Caco-2 (cell line): ENCODE results near the gene CACNA1G. TPM values are rescaled to one million over a fixed set of nuclear protein-coding genes. Genes with fewer than 3 reads are reported as not detected.

Source experiments
- BruUV-seq: library from RNA; stranded (reverse); fragments of 400-500 nt; replicated peaks from 2 replicates; lab custom pipeline; 2021; lab: Mats Ljungman, UMichigan
- CTCF ChIA-PET: fragments of 300-600 bp; sonication (Branson Sonifier 250); formaldehyde crosslinking; loops from one replicate; lab custom pipeline; 2022; ENCODE audit warnings: antibody characterized with exemption; lab: Charles Lee
- POLR2A ChIA-PET: fragments of 300-600 bp; sonication (Branson Sonifier 250); formaldehyde crosslinking; loops from one replicate; lab custom pipeline; 2022; ENCODE audit warnings: antibody characterized with exemption; lab: Charles Lee
- DNase-seq, 2 experiments: peaks; one replicate each; pipeline versions ENCODE4 v3.0.0 to v3.0.0-alpha.2; 2020 to 2022
- H3K27me3 ChIP-seq: replicated peaks from 2 replicates; pipeline ENCODE4 v1.6.0; 2011; ENCODE audit warnings: low read length; ENCODE audit not compliant: control insufficient read depth, insufficient read depth
- H3K36me3 ChIP-seq: 2 replicates; pipeline ENCODE4 v1.5.1; 2011; ENCODE audit warnings: low read length; ENCODE audit not compliant: control insufficient read depth, insufficient read depth
- H3K4me1 ChIP-seq: fragments of 250-450 bp; sonication (Bioruptor Pico); 2 replicates; pipeline ENCODE4 v1.5.1; 2020; ENCODE audit warnings: mild to moderate bottlenecking
- H3K4me3 ChIP-seq: 2 replicates; pipeline ENCODE4 v1.5.1; 2011; ENCODE audit warnings: low read depth, mild to moderate bottlenecking, control low read depth, low read length
- H3K9me3 ChIP-seq: fragments of 250-450 bp; sonication (Bioruptor Pico); 2 replicates; pipeline ENCODE4 v1.5.1; 2020; ENCODE audit warnings: mild to moderate bottlenecking, moderate library complexity
- H3K27ac Mint-ChIP-seq: one replicate; pipeline ENCODE4 v1.8.0; 2022; ENCODE audit warnings: mixed read lengths; ENCODE audit not compliant: unreplicated experiment
- H3K27me3 Mint-ChIP-seq: one replicate; pipeline ENCODE4 v1.8.0; 2022; ENCODE audit warnings: mixed read lengths; ENCODE audit not compliant: insufficient read depth, unreplicated experiment
- H3K36me3 Mint-ChIP-seq: one replicate; pipeline ENCODE4 v1.8.0; 2022; ENCODE audit warnings: mild to moderate bottlenecking, mixed read lengths; ENCODE audit not compliant: insufficient read depth, unreplicated experiment
- H3K4me1 Mint-ChIP-seq: one replicate; pipeline ENCODE4 v1.8.0; 2022; ENCODE audit warnings: low read depth, mixed read lengths; ENCODE audit not compliant: unreplicated experiment
- H3K4me3 Mint-ChIP-seq: one replicate; pipeline ENCODE4 v1.8.0; 2022; ENCODE audit warnings: mild to moderate bottlenecking, moderate library complexity, mixed read lengths; ENCODE audit not compliant: unreplicated experiment
- H3K9me3 Mint-ChIP-seq: one replicate; pipeline ENCODE4 v1.8.0; 2022; ENCODE audit warnings: mixed read lengths; ENCODE audit not compliant: unreplicated experiment
- CTCF ChIP-seq, 2 experiments: fragments of 200-600 bp in 1 of 2; IDR thresholded peaks; 1 replicate in 1 of 2; 2 replicates in 1 of 2; pipeline versions ENCODE4 v1.5.1 to v1.8.0; 2011 to 2022; ENCODE audit warnings: antibody characterized with exemption in 1 of 2, control low read depth in 1 of 2, inconsistent platforms in 1 of 2, low read depth in 1 of 2, low read length in 1 of 2, mild to moderate bottlenecking in 1 of 2, moderate library complexity in 1 of 2; ENCODE audit not compliant: insufficient read depth in 1 of 2, severe bottlenecking in 1 of 2, unreplicated experiment in 1 of 2
- intact Hi-C: fragments of 100-400 bp; cut with micrococcal nuclease; formaldehyde crosslinking; loops from one replicate; pipeline ENCODE4 v1.10.0; 2022; ENCODE audit not compliant: unreplicated experiment
- total RNA-seq: library from RNA; stranded (reverse); gene quantifications from 2 replicates; pipeline ENCODE4 v1.2.3, GENCODE V29; 2022

The CACNA1G gene
- total RNA-seq, 1 experiment from 2014 or later: 1.4 TPM

- TF ChIP-seq CTCF (IDR thresholded peaks at IDR 0.05; ENCODE audit: insufficient read depth in 1 of 2, low read depth in 1 of 2, low read length in 1 of 2, severe bottlenecking in 1 of 2, unreplicated experiment in 1 of 2): no peak
- DNase-seq: no peak
- H3K9me3 Mint-ChIP-seq: no peaks in the 10 kb centered on the region
- H3K4me1 ChIP-seq: no peaks in the 10 kb centered on the region
- no peak overlapping the region for H3K4me3 Mint-ChIP-seq
- no peaks in the 10 kb centered on the region for H3K4me1 Mint-ChIP-seq
- H3K27ac Mint-ChIP-seq: no peak overlapping the region
- no peaks in the 10 kb centered on the region for H3K9me3 ChIP-seq
- intact Hi-C loops: no loop called here
- ChIA-PET POLR2A (interaction anchor here (1.1 kb wide), 1 partner anchor 68 kb away, joined by 3 read pairs; no protein-coding TSS in a partner anchor), CTCF (interaction anchor here (0.7 to 1.9 kb wide), 5 partner anchors 9 to 136 kb away, joined by 3 to 5 read pairs (median 3); no protein-coding TSS in a partner anchor)
- H3K27me3 Mint-ChIP-seq: no peaks in the 10 kb centered on the region
- BruUV-seq: no TSS peak
- no peaks in the 10 kb centered on the region for H3K36me3 ChIP-seq
- H3K4me3 ChIP-seq: no peak overlapping the region
- H3K27me3 ChIP-seq: no peaks in the 10 kb centered on the region
- H3K36me3 Mint-ChIP-seq: no peaks in the 10 kb centered on the region
Measured at GRCh38 chr17:50619489-50619888, 59.0 kb downstream of the CACNA1G start.

- no TSS peak for BruUV-seq
- H3K9me3 Mint-ChIP-seq: no peaks in the 10 kb centered on the region
- intact Hi-C loops: no loop called here
- no peak for DNase-seq
- no peaks in the 10 kb centered on the region for H3K36me3 Mint-ChIP-seq
- TF ChIP-seq CTCF (IDR thresholded peaks at IDR 0.05; ENCODE audit: insufficient read depth in 1 of 2, low read depth in 1 of 2, low read length in 1 of 2, severe bottlenecking in 1 of 2, unreplicated experiment in 1 of 2): no peak
- H3K4me3 Mint-ChIP-seq: no peak overlapping the region
- no peaks in the 10 kb centered on the region for H3K27me3 ChIP-seq
- H3K9me3 ChIP-seq: no peaks in the 10 kb centered on the region
- H3K27me3 Mint-ChIP-seq: no peaks in the 10 kb centered on the region
- no peak overlapping the region for H3K4me3 ChIP-seq
- POLR2A ChIA-PET: interaction anchor here (0.6 to 1.1 kb wide), 2 partner anchors 66 to 69 kb away, joined by 3 read pairs; no protein-coding TSS in a partner anchor
- CTCF ChIA-PET: interaction anchor here (0.6 to 1.9 kb wide), 6 partner anchors 8 to 137 kb away, joined by 3 to 5 read pairs (median 3); no protein-coding TSS in a partner anchor
- no peaks in the 10 kb centered on the region for H3K36me3 ChIP-seq
- H3K4me1 Mint-ChIP-seq: peaks cover 1% of the 10 kb centered on the region
- H3K4me1 ChIP-seq: no peaks in the 10 kb centered on the region
- no peak overlapping the region for H3K27ac Mint-ChIP-seq
Measured at GRCh38 chr17:50620237-50620636, 59.7 kb downstream of the CACNA1G start.

GRCh38 chr17:50620858-50621257 lies 60.3 kb downstream of the CACNA1G start:
- intact Hi-C loops: no loop called here
- Mint-ChIP-seq H3K4me1 (peaks cover 7% of the 10 kb centered on the region), H3K27ac (no peak overlapping the region), H3K27me3 (no peaks in the 10 kb centered on the region), H3K9me3 (no peaks in the 10 kb centered on the region), H3K4me3 (no peak overlapping the region), H3K36me3 (no peaks in the 10 kb centered on the region)
- no peak overlapping the region for H3K4me3 ChIP-seq
- H3K4me1 ChIP-seq: peaks cover 3% of the 10 kb centered on the region
- TF ChIP-seq CTCF (IDR thresholded peaks at IDR 0.05; ENCODE audit: insufficient read depth in 1 of 2, low read depth in 1 of 2, low read length in 1 of 2, severe bottlenecking in 1 of 2, unreplicated experiment in 1 of 2): peak; percentile 35 to 36
- no TSS peak for BruUV-seq
- ChIA-PET CTCF (interaction anchor here (0.6 to 1.0 kb wide), 4 partner anchors 19 to 143 kb away, joined by 3 to 7 read pairs (median 3); partner anchors contain the start of gene CACNA1G), POLR2A (no interaction called here)
- H3K36me3 ChIP-seq: no peaks in the 10 kb centered on the region
- no peaks in the 10 kb centered on the region for H3K27me3 ChIP-seq
- DNase-seq: no peak
- H3K9me3 ChIP-seq: no peaks in the 10 kb centered on the region
